ENCODE results near the gene MYO9B. TPM values are rescaled to one million over a fixed set of nuclear protein-coding genes. Genes with fewer than 3 reads are reported as not detected.
A peak's percentile ranks its signal among the peaks of the same experiment; 100 is the strongest.

The MYO9B gene
- total RNA-seq, 2 experiments from 2014 or later: 276 to 280 TPM

GRCh38 chr19:17069193-17069592, 6.4 kb upstream of the MYO9B start:
- ATAC-seq: no peak
- Mint-ChIP-seq H3K27ac (peak overlapping the region; percentile 15), H3K36me3 (ENCODE audit: low read depth) (peaks cover 75% of the 10 kb centered on the region), H3K4me1 (ENCODE audit: low read depth) (peaks cover 76% of the 10 kb centered on the region), H3K9me3 (ENCODE audit: insufficient read depth) (no peaks in the 10 kb centered on the region), H3K27me3 (ENCODE audit: low read depth) (no peaks in the 10 kb centered on the region), H3K4me3 (no peak overlapping the region)
- CTCF ChIA-PET: interaction anchor here (1.1 to 4.3 kb wide), 5 partner anchors 56 to 212 kb away, joined by 3 to 25 read pairs (median 4); no protein-coding TSS in a partner anchor
- DNase-seq: no peak
- POLR2A ChIA-PET: interaction anchor here (1.0 to 1.2 kb wide), 2 partner anchors 56 to 139 kb away, joined by 3 to 4 read pairs; no protein-coding TSS in a partner anchor

GRCh38 chr19:17070421-17070820, 5.2 kb upstream of the MYO9B start:
- Mint-ChIP-seq H3K36me3 (ENCODE audit: low read depth) (peaks cover 71% of the 10 kb centered on the region), H3K4me3 (no peak overlapping the region), H3K27me3 (ENCODE audit: low read depth) (no peaks in the 10 kb centered on the region), H3K9me3 (ENCODE audit: insufficient read depth) (no peaks in the 10 kb centered on the region), H3K4me1 (ENCODE audit: low read depth) (peaks cover 67% of the 10 kb centered on the region), H3K27ac (peak overlapping the region; percentile 79)
- ChIA-PET POLR2A (no interaction called here), CTCF (interaction anchor here (1.7 kb wide), 1 partner anchor 55 kb away, joined by 4 read pairs; no protein-coding TSS in a partner anchor)
- ATAC-seq (no peak), DNase-seq (no peak)

- ChIA-PET POLR2A (no interaction called here), CTCF (interaction anchor here (1.2 to 1.7 kb wide), 2 partner anchors 55 to 212 kb away, joined by 3 to 4 read pairs; no protein-coding TSS in a partner anchor)
- Mint-ChIP-seq H3K4me1 (ENCODE audit: low read depth) (peaks cover 62% of the 10 kb centered on the region), H3K27ac (no peak overlapping the region), H3K36me3 (ENCODE audit: low read depth) (peaks cover 71% of the 10 kb centered on the region), H3K9me3 (ENCODE audit: insufficient read depth) (no peaks in the 10 kb centered on the region), H3K4me3 (no peak overlapping the region), H3K27me3 (ENCODE audit: low read depth) (no peaks in the 10 kb centered on the region)
- ATAC-seq: no peak
- no peak for DNase-seq
Measured at GRCh38 chr19:17070912-17071311, 4.7 kb upstream of the MYO9B start.

GRCh38 chr19:17073869-17074633, 1.5 kb upstream of the MYO9B start:
- peaks cover 74% of the 10 kb centered on the region for H3K36me3 Mint-ChIP-seq (ENCODE audit: low read depth)
- H3K9me3 Mint-ChIP-seq (ENCODE audit: insufficient read depth): no peaks in the 10 kb centered on the region
- H3K4me3 Mint-ChIP-seq: peak overlapping the region; percentile 100
- DNase-seq (no peak), ATAC-seq (no peak)
- H3K27ac Mint-ChIP-seq: peak overlapping the region; percentile 96
- ChIA-PET CTCF (interaction anchor here (0.7 to 1.1 kb wide), 3 partner anchors 8 to 186 kb away, joined by 3 read pairs; no protein-coding TSS in a partner anchor), POLR2A (interaction anchor here (0.6 to 2.6 kb wide), 5 partner anchors 9 to 350 kb away, joined by 3 to 20 read pairs (median 8); partner anchors contain the start of gene USE1)
- no peaks in the 10 kb centered on the region for H3K27me3 Mint-ChIP-seq (ENCODE audit: low read depth)
- H3K4me1 Mint-ChIP-seq (ENCODE audit: low read depth): peaks cover 60% of the 10 kb centered on the region

GRCh38 chr19:17074634-17075034, 943 bp upstream of the MYO9B start:
- no peaks in the 10 kb centered on the region for H3K27me3 Mint-ChIP-seq (ENCODE audit: low read depth)
- peaks cover 65% of the 10 kb centered on the region for H3K4me1 Mint-ChIP-seq (ENCODE audit: low read depth)
- no peaks in the 10 kb centered on the region for H3K9me3 Mint-ChIP-seq (ENCODE audit: insufficient read depth)
- H3K27ac Mint-ChIP-seq: peak overlapping the region; percentile 96
- no peak for DNase-seq
- H3K36me3 Mint-ChIP-seq (ENCODE audit: low read depth): peaks cover 72% of the 10 kb centered on the region
- CTCF ChIA-PET: interaction anchor here (0.7 to 1.1 kb wide), 2 partner anchors 9 to 58 kb away, joined by 3 read pairs; no protein-coding TSS in a partner anchor
- ATAC-seq: no peak
- POLR2A ChIA-PET: interaction anchor here (0.6 to 2.6 kb wide), 5 partner anchors 10 to 349 kb away, joined by 3 to 20 read pairs (median 8); partner anchors contain the start of gene USE1
- peak overlapping the region; percentile 100 for H3K4me3 Mint-ChIP-seq

GRCh38 chr19:17075864-17076542, 426 bp downstream of the MYO9B start:
- Mint-ChIP-seq H3K9me3 (ENCODE audit: insufficient read depth) (no peaks in the 10 kb centered on the region), H3K4me3 (peak overlapping the region; percentile 100), H3K27me3 (ENCODE audit: low read depth) (no peaks in the 10 kb centered on the region), H3K27ac (peak overlapping the region; percentile 96), H3K4me1 (ENCODE audit: low read depth) (peaks cover 64% of the 10 kb centered on the region), H3K36me3 (ENCODE audit: low read depth) (peaks cover 63% of the 10 kb centered on the region)
- peak; percentile 80 for DNase-seq
- POLR2A ChIA-PET: interaction anchor here (0.6 to 2.6 kb wide), 15 partner anchors 9 to 491 kb away, joined by 3 to 33 read pairs (median 3); partner anchors contain the start of genes DDA1 and USE1
- peak; percentile 8 for ATAC-seq
- CTCF ChIA-PET: interaction anchor here (1.0 to 2.0 kb wide), 7 partner anchors 9 to 206 kb away, joined by 3 to 6 read pairs (median 4); partner anchors contain the start of gene ANKLE1

GRCh38 chr19:17076543-17076991, 990 bp downstream of the MYO9B start:
- Mint-ChIP-seq H3K9me3 (ENCODE audit: insufficient read depth) (no peaks in the 10 kb centered on the region), H3K27ac (peak overlapping the region; percentile 96), H3K27me3 (ENCODE audit: low read depth) (no peaks in the 10 kb centered on the region), H3K4me1 (ENCODE audit: low read depth) (peaks cover 64% of the 10 kb centered on the region), H3K36me3 (ENCODE audit: low read depth) (peaks cover 61% of the 10 kb centered on the region), H3K4me3 (peak overlapping the region; percentile 100)
- ChIA-PET POLR2A (interaction anchor here (0.6 to 2.6 kb wide), 13 partner anchors 11 to 492 kb away, joined by 3 to 33 read pairs (median 3); partner anchors contain the start of genes DDA1 and USE1), CTCF (interaction anchor here (0.6 to 2.0 kb wide), 8 partner anchors 8 to 205 kb away, joined by 3 to 6 read pairs (median 4); partner anchors contain the start of gene ANKLE1)
- peak; percentile 61 for DNase-seq
- peak; percentile 10 for ATAC-seq

GRCh38 chr19:17077447-17078028, 2.0 kb downstream of the MYO9B start:
- Mint-ChIP-seq H3K4me1 (ENCODE audit: low read depth) (peaks cover 72% of the 10 kb centered on the region), H3K9me3 (ENCODE audit: insufficient read depth) (no peaks in the 10 kb centered on the region), H3K36me3 (ENCODE audit: low read depth) (peaks cover 63% of the 10 kb centered on the region), H3K27me3 (ENCODE audit: low read depth) (no peaks in the 10 kb centered on the region), H3K27ac (peak overlapping the region; percentile 78), H3K4me3 (peak overlapping the region; percentile 100)
- CTCF ChIA-PET: interaction anchor here (1.4 to 2.0 kb wide), 3 partner anchors 112 to 204 kb away, joined by 3 to 6 read pairs (median 4); partner anchors contain the start of gene ANKLE1
- DNase-seq (no peak), ATAC-seq (no peak)
- POLR2A ChIA-PET: interaction anchor here (1.5 to 2.4 kb wide), 2 partner anchors 48 to 158 kb away, joined by 9 to 33 read pairs; no protein-coding TSS in a partner anchor

GRCh38 chr19:17078036-17078919, 2.7 kb downstream of the MYO9B start:
- ChIA-PET CTCF (interaction anchor here (1.7 to 1.9 kb wide), 2 partner anchors 106 to 157 kb away, joined by 4 to 5 read pairs; no protein-coding TSS in a partner anchor), POLR2A (interaction anchor here (1.9 kb wide), 1 partner anchor 47 kb away, joined by 7 read pairs; no protein-coding TSS in a partner anchor)
- no peak for DNase-seq
- ATAC-seq: no peak
- Mint-ChIP-seq H3K4me1 (ENCODE audit: low read depth) (peaks cover 71% of the 10 kb centered on the region), H3K27ac (peak overlapping the region; percentile 72), H3K4me3 (peak overlapping the region; percentile 100), H3K27me3 (ENCODE audit: low read depth) (no peaks in the 10 kb centered on the region), H3K9me3 (ENCODE audit: insufficient read depth) (no peaks in the 10 kb centered on the region), H3K36me3 (ENCODE audit: low read depth) (peaks cover 62% of the 10 kb centered on the region)

All from activated CD8-positive, alpha-beta T cell treated with anti-CD3 and anti-CD28 coated beads, Interleukin-2, amount 10 ng/mL, durations not matched to agents 7 days and 5 days (primary cell).